ENCODE data around the gene TOP2B. TPM values are rescaled to one million over a fixed set of nuclear protein-coding genes. Genes with fewer than 3 reads are reported as not detected.

The TOP2B gene
- total RNA-seq, 4 donors from 2014 or later, result 56.1 to 274 (median 120) TPM

DNA sequence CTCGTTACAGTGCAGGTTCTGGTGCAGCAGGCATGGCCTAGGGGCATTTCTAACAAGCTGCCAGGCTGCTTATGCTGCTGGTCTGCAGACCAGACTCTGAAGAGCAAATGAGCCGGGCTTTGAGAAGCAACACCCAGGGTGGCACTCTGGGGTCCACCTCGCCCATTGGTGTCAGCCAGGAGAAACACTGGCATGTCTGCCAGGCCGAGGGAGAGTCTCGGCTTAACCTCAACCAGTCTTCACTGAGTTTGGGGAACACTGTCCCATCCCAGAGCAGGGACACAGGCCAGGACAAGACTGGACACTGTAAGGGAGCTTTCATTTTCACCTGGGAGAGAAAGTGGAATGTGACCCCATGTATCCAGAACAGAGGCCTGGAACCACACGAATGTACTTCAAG is 93.4 kb downstream of the TOP2B start:
- DNase-seq, result no peak
- H3K4me3 ChIP-seq, result no peak overlapping the region
- TF ChIP-seq POLR2A (IDR thresholded peaks at IDR 0.05), result no peak
- TF ChIP-seq, protein P1, sequence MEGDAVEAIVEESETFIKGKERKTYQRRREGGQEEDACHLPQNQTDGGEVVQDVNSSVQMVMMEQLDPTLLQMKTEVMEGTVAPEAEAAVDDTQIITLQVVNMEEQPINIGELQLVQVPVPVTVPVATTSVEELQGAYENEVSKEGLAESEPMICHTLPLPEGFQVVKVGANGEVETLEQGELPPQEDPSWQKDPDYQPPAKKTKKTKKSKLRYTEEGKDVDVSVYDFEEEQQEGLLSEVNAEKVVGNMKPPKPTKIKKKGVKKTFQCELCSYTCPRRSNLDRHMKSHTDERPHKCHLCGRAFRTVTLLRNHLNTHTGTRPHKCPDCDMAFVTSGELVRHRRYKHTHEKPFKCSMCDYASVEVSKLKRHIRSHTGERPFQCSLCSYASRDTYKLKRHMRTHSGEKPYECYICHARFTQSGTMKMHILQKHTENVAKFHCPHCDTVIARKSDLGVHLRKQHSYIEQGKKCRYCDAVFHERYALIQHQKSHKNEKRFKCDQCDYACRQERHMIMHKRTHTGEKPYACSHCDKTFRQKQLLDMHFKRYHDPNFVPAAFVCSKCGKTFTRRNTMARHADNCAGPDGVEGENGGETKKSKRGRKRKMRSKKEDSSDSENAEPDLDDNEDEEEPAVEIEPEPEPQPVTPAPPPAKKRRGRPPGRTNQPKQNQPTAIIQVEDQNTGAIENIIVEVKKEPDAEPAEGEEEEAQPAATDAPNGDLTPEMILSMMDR (IDR thresholded peaks at IDR 0.05), result no peak
- H3K27me3 ChIP-seq, result no peaks in the 10 kb centered on the region
- no peak overlapping the region for H3K27ac ChIP-seq
- no peaks in the 10 kb centered on the region for H3K36me3 ChIP-seq
- intact Hi-C loops (cut with DNase I; ENCODE audit: low total_unique reads), result no loop called here
- no peaks in the 10 kb centered on the region for H3K4me1 ChIP-seq
- no peaks in the 10 kb centered on the region for H3K9me3 ChIP-seq

DNA sequence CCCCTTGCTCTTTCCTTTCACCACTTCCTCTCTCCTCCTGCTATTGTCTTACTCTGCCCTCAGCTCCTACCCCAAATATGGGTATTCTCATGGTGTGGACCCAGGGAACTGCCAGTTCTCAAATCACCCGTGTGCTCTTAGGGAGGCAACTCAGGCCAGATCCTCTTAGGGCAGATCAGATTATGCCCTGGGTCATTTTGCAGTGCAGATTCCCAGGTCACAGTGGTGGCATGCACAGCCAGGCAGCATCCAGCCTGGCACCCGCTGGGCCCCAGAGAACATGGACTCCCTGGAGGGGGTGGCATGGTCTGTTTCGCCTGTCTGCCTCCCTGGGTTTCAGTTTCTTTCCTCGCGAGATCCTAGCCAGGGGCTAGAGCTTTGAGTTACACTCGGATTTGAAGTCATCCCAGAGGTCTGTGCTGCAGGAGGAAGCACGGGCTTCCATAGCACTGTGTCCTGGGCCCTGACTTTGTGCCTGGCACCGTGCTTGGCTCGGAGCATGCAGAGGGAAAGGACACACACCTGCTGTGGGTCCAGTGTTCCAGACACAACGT is 96.1 kb downstream of the TOP2B start:
- H3K4me1 ChIP-seq, result no peaks in the 10 kb centered on the region
- H3K4me3 ChIP-seq, result no peak overlapping the region
- H3K27me3 ChIP-seq, result no peaks in the 10 kb centered on the region
- no peak overlapping the region for H3K27ac ChIP-seq
- intact Hi-C loops (cut with DNase I; ENCODE audit: low total_unique reads), result no loop called here
- no peaks in the 10 kb centered on the region for H3K9me3 ChIP-seq
- TF ChIP-seq, protein P1 (IDR thresholded peaks at IDR 0.05), result no peak
- no peak for TF ChIP-seq POLR2A (IDR thresholded peaks at IDR 0.05)
- DNase-seq, result no peak
- H3K36me3 ChIP-seq, result no peaks in the 10 kb centered on the region

DNA sequence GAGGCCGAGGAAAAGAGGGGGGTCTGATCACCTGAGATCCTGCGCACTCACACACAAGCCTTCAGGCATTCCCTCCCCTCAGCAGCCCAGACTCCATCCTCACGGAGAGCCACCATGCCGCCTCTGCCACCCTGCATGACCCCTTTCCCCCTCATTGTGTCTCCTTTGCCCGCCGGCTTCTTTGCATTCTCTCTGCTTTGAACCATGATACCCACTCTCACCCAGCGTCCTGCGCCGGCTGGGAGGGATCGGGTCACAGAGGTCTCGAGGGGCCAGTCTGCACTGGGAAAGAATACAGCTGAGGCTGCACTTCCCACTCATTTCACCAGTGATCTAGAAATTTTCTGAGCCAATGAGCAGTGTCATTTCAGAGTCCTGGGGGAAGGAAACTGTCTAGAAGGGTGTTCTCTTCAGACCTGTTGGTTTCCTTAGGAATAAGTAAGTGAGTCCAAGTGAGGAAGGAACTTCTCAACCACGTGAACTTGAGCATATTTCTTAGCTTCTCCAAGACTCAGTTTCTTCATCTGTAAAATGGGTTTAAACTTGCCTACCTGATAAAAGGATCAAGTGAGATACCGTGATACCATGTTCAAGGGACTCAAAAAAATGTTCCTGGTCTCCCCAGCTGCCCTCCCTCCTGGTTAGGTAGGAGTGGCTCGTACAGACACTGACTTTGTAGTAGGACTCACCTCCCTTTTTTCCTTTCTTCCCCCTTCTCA is 96.7 kb downstream of the TOP2B start:
- Histone ChIP-seq H3K27ac (no peak overlapping the region), H3K4me3 (no peak overlapping the region), H3K4me1 (no peaks in the 10 kb centered on the region), H3K36me3 (no peaks in the 10 kb centered on the region), H3K27me3 (no peaks in the 10 kb centered on the region), H3K9me3 (no peaks in the 10 kb centered on the region)
- intact Hi-C loops (cut with DNase I; ENCODE audit: low total_unique reads), result no loop called here
- no peak for TF ChIP-seq POLR2A (IDR thresholded peaks at IDR 0.05)
- DNase-seq, result no peak

DNA sequence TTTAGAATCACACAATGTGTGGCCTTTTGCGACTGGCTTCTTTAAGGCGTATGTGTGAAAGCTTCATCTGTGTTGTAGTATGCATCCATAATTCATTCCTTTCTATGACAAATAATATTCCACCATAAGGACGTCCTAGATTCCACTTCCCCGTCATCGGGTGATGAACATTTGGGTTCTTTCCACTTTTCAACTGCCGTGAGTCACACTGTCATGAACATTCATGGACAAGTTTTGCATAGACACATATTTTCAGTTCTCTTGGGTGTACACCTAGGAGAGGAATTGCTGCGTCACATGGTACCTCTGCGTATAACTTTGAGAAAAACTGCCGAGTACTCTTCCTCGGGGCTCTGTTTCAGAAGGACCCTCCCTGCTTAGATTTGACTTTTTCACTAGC is 97.3 kb downstream of the TOP2B start:
- DNase-seq, result no peak
- Histone ChIP-seq H3K4me1 (no peaks in the 10 kb centered on the region), H3K27ac (no peak overlapping the region), H3K9me3 (no peaks in the 10 kb centered on the region), H3K36me3 (no peaks in the 10 kb centered on the region), H3K4me3 (no peak overlapping the region), H3K27me3 (no peaks in the 10 kb centered on the region)
- intact Hi-C loops (cut with DNase I; ENCODE audit: low total_unique reads), result no loop called here
- TF ChIP-seq, protein P1 (IDR thresholded peaks at IDR 0.05), result no peak
- TF ChIP-seq POLR2A (IDR thresholded peaks at IDR 0.05), result no peak

DNA sequence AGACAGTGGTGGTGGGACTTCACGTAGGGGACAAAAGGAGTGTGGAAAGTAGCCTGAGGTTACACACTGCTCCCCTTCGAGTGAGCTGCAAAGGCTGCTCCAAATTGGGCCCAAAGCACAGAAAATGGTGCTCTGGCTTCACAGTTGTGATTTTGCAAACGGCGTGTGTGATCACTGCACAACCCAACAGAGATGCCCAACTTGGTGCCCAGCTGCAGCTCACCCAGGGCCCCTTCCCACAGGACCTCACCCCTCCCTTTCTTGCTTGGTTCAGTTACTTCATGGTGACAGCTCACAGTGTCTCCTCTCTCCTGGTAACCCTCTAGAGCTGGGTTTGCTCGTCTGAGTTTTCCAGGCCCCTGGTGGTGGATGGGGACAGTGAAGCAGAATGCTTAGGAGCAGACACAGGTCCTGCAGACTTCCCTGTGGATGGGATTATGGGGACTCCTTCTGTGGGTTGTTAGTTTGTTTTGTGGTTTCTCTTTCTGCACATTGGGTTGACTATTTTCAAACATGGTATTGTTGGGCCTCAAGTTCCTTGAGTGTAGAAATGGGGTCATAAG is 98.3 kb downstream of the TOP2B start:
- H3K27ac ChIP-seq, result no peak overlapping the region
- no peak for DNase-seq
- no peaks in the 10 kb centered on the region for H3K36me3 ChIP-seq
- no peaks in the 10 kb centered on the region for H3K27me3 ChIP-seq
- TF ChIP-seq, protein P1 (IDR thresholded peaks at IDR 0.05), result no peak
- TF ChIP-seq POLR2A (IDR thresholded peaks at IDR 0.05), result no peak
- H3K9me3 ChIP-seq, result no peaks in the 10 kb centered on the region
- no peak overlapping the region for H3K4me3 ChIP-seq
- H3K4me1 ChIP-seq, result no peaks in the 10 kb centered on the region
- intact Hi-C loops (cut with DNase I; ENCODE audit: low total_unique reads), result no loop called here

All from uterus (tissue), 4 donors.